HTERT RPE-1 (cell line): ENCODE results near the gene EXD3.
"Not testable (repeated sequence)": the region's sequence is repeated elsewhere in the genome, so short reads cannot be mapped to it uniquely, and the experiment has no call there.

Experiments
- in situ Hi-C: fragments of 300-500 bp; cut with MboI; formaldehyde crosslinking; loops from 4 replicates; pipeline ENCODE4 v1.14.3; 2020; ENCODE audit warnings: low sequenced_read_pairs

EXD3 gene

DNA sequence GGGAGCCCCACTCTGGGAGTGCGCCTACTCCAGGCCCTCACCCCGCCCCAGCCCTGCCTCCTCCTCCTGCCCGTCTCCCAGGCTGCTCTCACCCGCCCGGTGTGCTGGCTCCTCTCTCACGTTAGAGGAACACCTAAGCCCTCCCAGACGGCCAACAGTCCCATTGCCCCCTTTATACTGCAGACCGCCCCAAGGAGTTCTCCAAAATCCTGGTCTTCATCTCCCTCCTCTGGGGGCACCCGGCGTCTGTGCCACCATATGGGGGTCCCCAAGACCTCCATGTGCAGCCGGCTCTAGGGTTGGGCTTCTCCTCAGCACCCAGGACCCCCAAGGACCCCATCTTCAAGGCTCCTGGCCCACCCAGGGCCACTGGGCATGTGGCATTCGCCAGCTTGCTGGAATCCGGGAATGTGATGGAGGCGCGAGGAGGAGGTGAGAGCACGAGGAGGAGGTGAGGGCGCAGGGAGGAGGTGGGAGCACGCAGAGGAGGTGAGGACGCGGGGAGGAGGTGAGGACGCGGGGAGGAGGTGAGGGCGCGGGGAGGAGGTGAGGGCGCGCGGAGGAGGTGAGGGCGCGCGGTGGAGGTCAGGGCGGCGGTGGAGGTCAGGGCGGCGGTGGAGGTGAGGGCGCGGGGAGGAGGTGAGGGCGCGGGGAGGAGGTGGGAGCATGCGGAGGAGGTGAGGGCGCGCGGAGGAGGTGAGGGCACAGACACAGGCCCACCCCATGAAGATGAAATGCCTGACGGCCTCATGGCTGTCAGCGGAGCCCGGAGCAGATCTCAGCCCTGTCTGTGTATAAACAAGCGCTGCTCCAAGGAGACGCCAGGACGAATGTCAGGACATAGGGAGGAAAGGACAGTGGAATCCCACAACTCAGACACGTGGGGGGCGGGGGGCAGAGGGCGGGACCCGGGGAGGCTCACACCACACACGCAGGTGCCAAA, 41.2 kb downstream of the EXD3 start:
- in situ Hi-C loops: no loop called here

DNA sequence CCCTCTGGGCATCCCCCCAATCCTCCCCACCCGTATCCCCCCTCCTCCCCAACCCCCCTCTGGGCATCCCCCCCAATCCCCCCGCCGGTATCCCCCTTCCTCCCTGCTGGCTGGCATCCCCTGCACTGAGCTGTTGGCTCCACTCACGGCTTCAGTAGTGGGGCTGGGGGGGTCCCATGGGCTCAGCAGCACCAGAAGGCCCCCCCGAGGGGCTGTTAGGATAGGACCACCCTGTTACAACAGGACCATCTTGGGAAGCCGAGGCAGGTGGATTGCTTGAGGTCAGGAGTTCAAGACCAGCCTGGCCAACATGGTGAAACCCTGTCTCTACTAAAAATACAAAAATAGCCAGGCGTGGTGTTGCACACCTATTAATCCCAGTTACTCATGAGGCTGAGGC, 42.4 kb downstream of the EXD3 start:
- in situ Hi-C loops: no loop called here

DNA sequence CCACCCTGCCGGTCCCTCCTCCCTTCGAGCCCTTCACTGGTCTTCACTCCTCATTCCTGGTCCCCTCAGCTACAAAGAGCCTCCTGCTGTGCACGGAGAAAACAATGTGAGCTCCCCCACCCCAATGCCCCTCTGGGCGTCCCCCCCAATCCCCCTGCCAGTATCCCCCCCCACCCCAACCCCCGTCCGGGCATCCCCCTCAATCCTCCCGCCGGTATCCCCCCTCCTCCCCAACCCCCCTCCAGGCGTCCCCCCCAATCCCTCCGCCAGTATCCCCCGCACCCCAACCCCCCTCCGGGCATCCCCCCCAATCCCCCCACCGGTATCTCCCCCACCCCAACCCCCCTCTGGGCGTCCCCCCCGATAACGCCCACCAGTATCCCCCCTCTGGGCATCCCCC, 42.8 kb downstream of the EXD3 start:
- in situ Hi-C loops: no loop called here

DNA sequence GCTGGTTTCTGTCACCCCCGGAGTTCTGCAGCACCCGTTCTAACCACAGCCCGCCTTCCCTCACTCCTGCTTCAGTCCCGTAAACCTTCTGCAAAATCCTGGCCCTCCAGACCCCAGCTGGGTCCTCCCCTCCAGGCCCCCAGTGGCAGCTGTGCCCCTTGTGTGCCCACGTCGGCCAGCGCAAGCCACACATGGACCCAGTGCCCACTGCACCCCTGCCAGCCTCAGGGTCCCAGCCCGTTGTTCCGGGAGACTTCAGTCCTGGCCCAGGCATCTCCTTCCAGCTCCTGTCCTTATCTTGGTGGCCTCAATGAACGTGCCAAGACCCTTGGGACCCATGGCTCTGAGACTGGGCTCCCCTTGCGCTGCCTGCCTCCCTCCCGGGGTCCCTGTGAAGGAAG, 43.2 kb downstream of the EXD3 start:
- in situ Hi-C loops: no loop called here

DNA sequence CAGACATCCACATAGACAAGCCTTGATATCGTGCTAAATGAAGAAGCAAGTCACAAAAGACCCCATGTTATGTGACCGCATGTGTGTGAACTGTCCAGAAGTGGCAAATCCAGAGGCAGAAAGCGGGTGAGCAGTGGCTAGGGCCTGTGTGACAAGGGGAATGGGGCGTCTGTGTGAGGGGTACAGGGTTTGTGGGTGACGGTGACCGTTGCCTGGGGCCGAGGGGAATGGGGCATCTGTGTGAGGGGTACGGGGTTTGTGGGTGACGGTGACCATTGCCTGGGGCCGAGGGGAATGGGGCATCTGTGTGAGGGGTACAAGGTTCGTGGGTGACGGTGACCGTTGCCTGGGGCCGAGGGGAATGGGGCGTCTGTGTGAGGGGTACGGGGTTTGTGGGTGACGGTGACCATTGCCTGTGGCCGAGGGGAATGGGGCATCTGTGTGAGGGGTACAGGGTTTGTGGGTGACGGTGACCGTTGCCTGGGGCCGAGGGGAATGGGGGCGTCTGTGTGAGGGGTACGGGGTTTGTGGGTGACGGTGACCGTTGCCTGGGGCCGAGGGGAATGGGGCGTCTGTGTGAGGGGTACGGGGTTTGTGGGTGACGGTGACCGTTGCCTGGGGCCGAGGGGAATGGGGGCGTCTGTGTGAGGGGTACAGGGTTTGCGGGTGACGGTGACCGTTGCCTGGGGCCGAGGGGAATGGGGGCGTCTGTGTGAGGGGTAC, 44.1 kb downstream of the EXD3 start:
- in situ Hi-C loops: not testable (repeated sequence)

DNA sequence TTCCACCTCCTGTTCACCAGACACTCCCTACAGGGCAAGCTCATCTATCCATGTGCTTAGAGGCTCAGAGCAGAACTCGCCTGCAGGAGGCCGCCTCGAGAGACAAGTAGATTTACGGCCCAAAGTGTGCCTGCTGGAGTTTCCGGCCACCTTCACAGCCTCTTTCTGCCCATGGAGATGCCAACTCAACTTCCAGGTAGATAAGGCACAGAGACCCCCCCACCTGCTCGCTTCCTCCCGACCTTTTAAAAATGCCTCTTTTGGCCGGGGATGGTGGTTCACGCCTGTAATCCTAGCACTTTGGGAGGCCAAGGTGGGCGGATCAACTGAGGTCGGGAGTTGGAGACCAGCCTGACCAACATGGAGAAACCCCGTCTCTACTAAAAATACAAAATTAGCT, 46.6 kb downstream of the EXD3 start:
- in situ Hi-C loops: no loop called here

DNA sequence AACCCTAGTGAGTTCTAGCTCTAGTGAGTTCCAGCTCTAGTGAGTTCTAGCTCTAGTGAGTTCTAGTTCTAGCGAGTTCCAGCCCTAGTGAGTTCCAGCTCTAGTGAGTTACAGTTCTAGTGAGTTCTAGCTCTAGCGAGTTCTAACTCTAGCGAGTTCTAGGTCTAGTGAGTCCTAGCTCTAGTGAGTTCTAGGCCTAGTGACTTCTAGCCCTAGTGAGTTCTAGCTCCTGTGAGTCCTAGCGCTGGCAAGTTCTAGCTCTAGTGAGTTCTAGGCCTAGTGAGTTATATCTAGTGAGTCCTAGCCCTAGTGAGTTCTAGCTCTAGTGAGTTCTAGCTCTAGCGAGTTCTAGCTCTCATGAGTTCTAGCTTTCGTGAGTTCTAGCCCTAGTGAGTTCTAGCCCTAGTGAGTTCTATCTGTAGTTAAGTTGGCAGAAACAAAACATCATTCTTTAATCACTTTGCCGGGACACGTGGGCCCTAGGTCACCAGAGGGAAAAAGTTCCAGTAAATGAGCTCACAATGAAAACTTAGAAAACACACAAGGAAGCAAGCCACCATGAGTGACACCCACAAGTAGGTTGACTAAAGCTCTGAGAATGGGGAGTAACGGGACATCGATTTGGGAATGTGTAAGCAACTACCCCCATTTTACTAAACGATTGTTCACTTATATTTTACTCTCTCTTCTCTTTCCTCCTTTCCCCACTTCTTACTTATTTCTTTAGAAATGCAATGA, 47.5 kb downstream of the EXD3 start:
- in situ Hi-C loops: no loop called here

DNA sequence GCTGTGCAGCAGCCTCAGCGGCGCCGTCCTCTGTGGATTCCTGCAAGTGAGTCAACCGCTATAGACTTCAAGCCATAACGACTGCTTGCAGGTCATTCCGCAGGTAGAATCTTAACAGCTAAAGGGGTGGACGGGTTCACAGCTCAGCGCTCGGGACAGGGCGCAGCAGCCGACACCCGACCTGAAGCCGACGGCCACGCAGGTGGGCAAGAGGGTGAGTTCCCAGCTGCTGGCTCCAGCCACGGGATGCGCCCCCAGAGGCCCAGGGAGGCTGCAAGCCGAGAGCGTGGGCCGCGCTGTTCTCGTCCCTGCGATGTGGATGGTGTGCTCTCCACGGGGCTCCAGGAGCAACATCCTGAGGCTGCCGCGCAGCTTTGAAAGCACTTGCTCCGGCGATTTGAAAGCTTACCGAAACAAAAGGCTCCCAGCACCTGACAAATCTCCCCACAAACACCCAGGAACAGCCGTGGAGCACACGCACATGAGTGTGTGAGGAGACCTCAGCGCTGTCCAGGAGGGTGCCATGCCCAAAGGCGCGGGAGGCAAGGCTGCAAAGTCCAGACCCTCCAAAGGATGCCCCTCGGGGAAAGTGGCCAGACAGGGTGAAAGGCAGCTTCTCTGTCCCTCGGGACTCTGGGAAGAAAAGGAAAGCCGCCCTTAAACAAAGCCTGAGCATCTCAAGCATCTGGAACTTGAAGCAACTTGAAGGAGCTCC, 48.7 kb downstream of the EXD3 start:
- in situ Hi-C loops: no loop called here

DNA sequence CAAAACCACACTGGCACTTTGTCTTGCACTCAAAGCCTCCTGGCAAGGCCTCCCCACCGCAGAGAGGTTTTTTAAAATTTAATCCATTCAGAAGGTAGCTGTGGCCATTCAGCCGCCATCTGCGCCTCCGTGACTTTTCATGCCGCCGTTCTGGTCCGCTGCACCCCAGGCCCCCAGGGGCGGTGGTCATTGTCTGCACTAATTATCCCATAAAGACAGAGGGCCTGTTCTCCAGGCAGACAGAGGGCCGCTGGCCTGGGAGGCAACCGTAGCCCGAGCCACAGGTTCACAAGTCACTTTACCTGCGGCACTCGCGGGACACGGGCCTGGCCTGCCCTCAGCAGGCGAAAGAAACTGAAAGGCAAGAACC, 49.4 kb downstream of the EXD3 start:
- in situ Hi-C loops: no loop called here

DNA sequence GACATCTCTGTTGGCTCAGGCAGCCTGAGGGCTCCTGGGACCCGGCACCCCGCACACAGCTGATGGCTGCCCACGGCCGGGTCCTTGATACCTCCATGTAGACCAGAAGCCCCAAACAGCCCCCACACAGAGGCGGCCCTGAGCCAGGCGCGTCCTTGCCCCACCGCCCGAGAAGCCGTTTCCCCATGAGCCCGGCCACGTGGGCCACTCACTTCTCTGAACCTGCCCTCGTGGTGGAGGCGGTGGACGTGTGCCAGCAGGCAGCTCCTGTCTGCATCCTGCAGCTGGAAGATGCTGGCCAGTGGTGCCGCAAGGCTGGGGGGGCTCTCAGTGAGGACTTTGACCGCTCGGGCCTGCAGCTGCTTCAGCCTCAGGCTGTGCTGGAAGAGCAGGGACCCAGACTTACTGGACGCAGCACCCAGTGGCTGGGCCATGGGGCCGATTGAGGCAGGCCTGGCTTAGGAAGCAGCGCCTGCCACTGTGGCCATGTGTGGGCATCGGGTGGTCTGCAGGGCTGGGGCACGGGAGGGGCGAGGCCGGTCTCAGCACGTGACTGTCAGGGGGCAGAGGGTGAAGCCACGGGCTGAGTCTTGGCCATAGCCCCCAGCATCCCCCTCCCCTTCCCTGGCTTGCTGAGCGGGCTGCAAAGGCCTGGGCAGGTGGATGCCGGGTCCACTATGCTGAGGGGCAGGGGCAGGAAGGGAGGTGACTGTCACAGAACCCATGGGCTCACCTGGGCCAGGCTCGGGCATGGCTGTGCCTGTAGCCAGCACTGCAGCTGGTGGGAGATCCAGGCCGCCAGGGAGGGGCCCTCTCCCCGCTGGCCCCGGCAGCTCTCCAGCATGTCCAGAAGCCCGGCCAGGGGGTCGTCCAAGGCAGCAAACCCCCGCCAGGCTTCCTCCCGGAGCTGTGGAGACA, 50.0 kb downstream of the EXD3 start:
- in situ Hi-C loops: no loop called here

DNA sequence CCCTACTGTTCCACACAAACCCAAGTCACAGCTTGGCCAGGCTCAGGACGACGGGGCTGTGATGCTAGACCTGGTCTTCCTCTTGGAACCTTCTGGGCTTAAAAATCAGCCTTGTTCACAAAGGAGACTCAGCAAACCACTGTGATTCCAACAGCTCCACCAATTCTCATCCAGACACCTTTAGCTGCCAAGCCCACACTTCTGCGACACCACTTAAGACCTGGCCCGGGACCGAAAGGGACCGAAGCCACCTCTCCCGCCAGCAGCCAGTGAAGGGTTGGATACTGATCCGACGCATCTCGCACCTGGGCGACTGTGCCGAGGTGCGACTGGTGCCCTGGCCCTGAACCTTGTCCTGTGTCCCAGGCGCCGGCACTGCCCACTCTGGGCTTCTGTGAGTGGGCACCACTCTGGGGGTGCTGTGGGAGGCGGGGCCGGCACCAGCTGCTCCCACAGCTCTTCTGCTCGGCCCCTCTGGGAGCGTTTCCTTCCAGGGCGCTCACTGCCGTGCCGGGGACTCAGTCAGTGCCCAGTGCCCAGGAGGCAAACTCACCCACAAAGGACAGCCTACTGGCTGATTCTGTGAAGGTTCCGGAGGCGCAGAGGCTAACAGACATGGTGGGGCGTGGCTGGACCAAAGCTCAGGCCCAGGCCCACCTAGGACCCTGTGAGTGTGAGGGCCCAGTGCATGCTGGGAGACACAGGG, 50.9 kb downstream of the EXD3 start:
- in situ Hi-C loops: no loop called here

DNA sequence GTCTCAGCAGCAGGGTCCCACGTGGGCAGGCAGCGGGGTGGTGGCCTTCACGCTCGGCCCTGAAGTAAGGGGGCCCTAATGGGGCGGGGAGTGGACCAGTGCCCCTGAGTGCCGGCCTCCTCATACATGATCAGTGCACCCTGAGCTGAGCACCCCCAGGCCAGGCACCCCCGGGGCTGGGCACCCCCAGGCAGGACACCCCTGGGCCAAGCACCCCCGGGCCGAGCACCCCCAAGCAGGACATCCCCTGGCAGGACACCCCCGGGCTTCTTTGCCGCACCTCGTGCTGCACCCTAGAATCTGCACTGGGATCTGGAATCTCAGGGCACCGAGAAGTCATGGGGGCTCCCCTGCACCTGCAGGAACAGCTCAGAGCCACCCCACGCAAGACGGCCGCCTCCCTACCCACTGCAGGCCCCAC, 51.4 kb downstream of the EXD3 start:
- in situ Hi-C loops: no loop called here

DNA sequence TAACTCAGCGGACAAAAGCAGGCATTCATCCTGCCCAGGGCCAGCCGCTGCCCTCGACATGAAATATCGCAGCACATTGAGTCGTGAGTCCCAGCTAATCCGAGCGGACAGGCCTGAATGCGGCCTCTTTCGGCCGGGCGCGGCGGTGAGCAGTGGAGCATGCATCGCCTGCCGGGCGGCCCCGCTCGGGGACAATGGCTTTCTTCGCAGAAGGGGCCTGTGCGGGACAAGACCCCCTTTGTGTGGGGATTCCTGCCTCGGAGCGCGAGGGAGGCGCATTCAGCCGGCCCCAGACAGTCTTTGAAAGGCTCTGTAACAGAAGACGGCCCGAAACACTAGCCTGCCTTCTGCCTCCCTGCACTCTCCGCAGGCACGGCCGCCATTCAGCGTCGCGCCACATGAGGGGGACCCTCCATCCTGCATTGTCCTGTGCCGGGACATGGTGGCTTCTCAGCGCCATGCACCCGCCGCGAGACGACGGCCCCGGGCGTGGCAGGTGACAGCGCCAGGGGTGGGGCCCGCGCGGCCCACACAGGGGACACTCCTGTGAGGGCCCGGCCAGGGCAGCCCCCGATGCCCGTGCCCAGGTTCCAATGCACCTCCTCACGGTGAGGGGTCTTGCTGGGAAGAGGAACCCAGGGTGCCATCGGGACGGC, 52.0 kb downstream of the EXD3 start:
- in situ Hi-C loops: no loop called here

DNA sequence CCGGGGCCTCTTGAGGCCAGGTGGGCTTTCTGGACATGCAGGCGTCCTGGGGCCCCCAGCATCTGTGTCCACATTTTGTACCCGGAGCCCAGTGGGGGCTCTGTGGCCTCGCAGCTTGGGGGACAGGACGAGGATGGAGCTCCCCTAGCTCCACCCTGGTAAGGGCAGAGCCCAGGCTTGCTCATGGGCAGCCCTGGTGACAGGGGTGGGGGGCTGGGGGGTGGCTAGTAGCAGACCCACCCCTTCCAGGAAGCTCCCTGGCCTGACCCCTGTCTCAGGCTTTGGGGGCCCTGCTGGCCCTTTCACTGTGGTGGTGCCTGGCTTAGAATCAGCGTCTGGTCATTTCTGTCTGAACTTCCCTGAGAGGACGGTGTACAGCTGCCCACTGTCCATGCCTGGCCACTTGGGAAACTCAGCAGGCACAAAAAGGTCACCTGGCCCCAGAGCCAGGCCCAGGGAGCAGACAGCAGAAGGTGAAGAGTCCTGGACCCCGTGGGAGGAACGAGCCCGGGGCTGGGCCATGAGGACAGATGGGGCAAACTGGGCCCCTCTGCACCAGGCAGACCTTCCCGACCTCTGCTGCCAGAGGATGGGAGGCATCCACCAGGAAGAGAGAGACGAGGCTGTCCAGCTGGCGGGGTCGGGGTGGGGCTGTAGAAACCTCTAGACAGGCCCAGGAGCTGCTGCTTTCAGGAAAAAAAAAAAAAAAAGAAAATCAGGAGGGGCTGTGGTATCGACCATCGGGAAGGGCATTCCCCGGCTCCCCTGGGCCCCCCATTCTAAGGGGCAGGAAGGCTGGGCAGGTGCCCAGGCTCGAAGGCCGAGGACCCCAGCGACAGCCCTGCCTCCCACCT, 52.8 kb downstream of the EXD3 start:
- in situ Hi-C loops: no loop called here

DNA sequence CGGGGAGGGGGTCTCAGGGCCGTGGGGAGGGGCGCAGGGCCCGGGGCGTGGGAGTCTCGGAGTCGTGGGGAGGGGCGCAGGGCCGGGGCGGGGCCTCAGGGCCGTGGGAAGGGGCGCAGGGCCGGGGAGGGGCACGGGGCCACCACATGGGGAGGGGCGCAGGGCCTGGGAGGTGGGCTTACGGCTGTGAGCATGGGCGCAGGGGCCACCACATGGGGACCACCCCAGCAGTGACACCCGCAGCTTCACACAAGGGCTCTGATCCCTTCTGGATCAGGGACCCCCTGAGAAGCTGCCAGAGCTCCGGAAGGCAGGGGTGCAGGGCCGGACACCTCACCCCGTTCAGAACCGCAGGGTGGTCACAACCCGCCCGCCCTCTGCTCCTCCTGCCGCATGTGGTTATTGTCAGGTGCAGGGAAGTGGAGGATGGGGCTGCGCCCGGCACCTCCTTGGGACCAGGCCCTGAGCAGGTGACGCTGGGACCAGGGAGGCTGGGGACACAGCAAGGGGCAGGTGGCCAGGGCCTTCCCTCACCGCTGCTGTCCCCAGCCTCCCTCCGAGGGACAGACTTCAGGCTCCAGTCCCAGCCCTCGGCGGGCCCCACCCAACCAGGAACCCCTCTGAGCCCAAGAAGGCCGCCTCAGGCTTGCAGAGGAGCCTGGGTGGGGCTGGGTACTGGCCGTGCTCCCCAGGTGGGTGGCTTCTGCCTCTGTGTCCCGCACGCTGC, 53.7 kb downstream of the EXD3 start:
- in situ Hi-C loops: no loop called here

DNA sequence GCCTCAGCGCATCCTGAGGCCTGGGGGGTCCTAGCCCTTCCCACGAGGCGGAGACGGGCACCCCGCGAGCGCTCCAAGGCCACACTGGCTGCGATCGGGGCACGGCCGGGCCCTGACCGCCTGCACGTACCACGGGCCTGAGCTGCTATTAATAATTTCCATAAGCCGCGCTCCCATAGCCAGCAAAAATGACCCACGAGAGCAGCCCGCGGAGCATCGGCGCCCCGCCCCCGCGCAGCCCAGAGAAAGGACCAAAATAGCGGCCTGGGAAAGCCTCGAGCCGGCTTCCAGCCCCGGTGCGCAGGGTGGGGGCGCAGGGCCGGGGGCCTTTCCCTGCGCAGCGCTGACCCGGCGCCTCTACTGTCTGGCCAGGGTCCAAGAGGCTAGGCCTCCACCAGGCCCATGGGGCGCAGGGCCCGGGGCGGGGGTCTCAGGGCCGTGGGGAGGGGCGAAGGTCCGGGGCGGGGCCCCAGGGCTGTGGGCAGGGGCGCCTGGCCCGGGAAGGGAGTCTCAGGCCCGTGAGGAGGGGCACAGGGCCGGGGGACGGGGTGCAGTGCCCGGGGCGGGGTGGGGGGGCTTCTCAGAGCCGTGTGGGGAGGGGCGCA, 54.4 kb downstream of the EXD3 start:
- in situ Hi-C loops: no loop called here
